Measurements from ENCODE around the gene EIF4B.

GRCh38 chr12:53064613-53065436 lies 58.6 kb downstream of the EIF4B start:
- TF ChIP-seq, protein P1, sequence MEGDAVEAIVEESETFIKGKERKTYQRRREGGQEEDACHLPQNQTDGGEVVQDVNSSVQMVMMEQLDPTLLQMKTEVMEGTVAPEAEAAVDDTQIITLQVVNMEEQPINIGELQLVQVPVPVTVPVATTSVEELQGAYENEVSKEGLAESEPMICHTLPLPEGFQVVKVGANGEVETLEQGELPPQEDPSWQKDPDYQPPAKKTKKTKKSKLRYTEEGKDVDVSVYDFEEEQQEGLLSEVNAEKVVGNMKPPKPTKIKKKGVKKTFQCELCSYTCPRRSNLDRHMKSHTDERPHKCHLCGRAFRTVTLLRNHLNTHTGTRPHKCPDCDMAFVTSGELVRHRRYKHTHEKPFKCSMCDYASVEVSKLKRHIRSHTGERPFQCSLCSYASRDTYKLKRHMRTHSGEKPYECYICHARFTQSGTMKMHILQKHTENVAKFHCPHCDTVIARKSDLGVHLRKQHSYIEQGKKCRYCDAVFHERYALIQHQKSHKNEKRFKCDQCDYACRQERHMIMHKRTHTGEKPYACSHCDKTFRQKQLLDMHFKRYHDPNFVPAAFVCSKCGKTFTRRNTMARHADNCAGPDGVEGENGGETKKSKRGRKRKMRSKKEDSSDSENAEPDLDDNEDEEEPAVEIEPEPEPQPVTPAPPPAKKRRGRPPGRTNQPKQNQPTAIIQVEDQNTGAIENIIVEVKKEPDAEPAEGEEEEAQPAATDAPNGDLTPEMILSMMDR (conservative IDR thresholded peaks at IDR 0.05; ENCODE audit: low read depth in 2 of 2): no peak
- TF ChIP-seq EZH2phosphoT487 (IDR thresholded peaks at IDR 0.05; ENCODE audit: unreplicated experiment) (no peak), ZNF114 (CRISPR knock-in tag; IDR thresholded peaks at IDR 0.05) (no peak), EZH2 (IDR thresholded peaks at IDR 0.05; ENCODE audit: low read depth, unreplicated experiment) (no peak), NANOG (IDR thresholded peaks at IDR 0.05; ENCODE audit: borderline replicate concordance) (no peak), REST (IDR thresholded peaks at IDR 0.05; ENCODE audit: unreplicated experiment) (no peak)
